Measurements from ENCODE around the gene TRMU. TPM values are rescaled to one million over a fixed set of nuclear protein-coding genes. Genes with fewer than 3 reads are reported as not detected.

The TRMU gene
- total RNA-seq, 1 donor from 2014 or later: 71.8 TPM

DNA sequence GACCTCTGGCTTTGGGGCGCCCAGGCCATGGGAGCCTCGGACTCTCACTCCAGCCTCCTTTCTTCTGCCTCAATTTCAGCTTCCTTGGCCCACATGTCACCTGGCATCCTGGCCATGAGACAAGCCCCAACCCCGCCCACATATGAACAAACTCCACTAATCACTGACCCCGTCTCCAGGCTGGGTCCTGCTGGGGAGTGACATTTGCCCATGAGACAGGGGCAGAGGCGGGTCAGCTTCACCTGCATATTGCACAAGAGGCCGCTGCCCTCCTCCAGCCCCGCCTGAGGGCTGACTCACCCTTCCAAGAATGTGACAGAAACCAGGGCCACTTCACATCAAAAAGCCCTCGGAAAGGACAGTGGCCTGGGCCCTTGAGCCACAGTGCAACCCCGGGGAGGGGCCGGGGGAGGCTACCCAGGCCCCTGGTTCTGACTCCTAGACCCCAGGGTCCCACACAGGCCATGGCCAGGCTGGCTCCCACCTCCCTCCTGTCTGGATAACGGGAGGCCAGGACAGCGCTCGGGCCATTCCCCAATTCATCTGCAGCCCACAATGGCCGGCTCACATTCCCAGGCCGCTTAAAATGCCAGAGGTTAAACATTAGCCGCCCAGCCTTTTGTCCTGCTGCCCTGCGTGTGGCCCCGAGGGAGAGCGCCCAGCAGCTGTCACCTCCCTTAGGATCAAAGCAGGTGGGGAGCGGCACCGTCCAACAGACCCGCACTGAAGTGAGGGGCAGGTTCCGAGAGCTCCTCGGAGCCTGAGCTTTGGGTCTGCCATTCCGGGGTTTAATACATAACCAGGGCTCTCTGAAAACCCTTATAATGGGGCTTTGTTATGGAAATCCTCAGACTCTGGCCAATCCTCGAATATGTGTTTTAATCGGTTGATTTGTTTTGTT, 42.3 kb downstream of the TRMU start:
- peak overlapping the region; percentile 59 for H3K4me3 Mint-ChIP-seq (ENCODE audit: low read depth)
- peak; percentile 61 for DNase-seq (ENCODE audit: low spot score, unreplicated experiment)
- H3K9me3 Mint-ChIP-seq (ENCODE audit: low read depth): peaks cover 4% of the 10 kb centered on the region
- peak overlapping the region; percentile 99 for H3K27ac Mint-ChIP-seq
- H3K4me1 Mint-ChIP-seq (ENCODE audit: low read depth): peaks cover 40% of the 10 kb centered on the region
- peaks cover 22% of the 10 kb centered on the region for H3K36me3 Mint-ChIP-seq (ENCODE audit: insufficient read depth)
- TF ChIP-seq, protein P1, sequence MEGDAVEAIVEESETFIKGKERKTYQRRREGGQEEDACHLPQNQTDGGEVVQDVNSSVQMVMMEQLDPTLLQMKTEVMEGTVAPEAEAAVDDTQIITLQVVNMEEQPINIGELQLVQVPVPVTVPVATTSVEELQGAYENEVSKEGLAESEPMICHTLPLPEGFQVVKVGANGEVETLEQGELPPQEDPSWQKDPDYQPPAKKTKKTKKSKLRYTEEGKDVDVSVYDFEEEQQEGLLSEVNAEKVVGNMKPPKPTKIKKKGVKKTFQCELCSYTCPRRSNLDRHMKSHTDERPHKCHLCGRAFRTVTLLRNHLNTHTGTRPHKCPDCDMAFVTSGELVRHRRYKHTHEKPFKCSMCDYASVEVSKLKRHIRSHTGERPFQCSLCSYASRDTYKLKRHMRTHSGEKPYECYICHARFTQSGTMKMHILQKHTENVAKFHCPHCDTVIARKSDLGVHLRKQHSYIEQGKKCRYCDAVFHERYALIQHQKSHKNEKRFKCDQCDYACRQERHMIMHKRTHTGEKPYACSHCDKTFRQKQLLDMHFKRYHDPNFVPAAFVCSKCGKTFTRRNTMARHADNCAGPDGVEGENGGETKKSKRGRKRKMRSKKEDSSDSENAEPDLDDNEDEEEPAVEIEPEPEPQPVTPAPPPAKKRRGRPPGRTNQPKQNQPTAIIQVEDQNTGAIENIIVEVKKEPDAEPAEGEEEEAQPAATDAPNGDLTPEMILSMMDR (IDR thresholded peaks at IDR 0.05; ENCODE audit: unreplicated experiment): no peak
- no peaks in the 10 kb centered on the region for H3K27me3 Mint-ChIP-seq

DNA sequence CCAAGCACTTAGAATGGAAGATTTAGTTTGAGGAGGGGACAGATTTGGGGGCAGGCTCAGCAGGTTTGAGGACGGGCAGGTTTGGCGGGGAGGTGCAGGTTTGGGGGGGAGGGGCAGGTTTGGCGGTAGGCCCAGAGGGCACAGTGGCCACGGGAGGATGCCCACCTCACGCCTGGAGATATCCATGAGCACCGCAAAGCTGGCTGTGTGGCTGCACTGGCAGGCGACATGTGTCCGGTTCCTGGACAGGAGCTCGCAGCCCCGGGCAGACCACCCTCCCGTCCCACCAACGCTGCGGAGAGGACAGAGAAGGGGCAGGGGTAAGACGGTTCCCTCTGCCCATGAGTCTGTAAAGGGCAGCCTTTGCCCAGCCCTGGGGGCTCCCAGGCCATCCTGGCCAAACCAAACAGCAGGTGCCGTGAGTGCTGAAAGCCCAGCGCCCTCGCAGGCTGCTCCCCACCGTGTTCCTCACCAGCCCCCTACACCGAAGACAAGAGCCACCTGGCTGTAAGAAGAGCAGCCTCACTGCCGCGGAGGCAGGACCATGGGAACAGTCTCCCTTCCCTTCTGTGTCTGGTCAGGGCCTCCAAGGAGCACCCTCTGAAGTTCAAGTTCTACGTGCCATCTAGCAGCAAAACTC, 43.0 kb downstream of the TRMU start:
- TF ChIP-seq, protein P1 (IDR thresholded peaks at IDR 0.05; ENCODE audit: unreplicated experiment): no peak
- no peak for DNase-seq (ENCODE audit: low spot score, unreplicated experiment)
- Mint-ChIP-seq H3K9me3 (ENCODE audit: low read depth) (peaks cover 4% of the 10 kb centered on the region), H3K27ac (peak overlapping the region; percentile 99), H3K4me1 (ENCODE audit: low read depth) (peaks cover 40% of the 10 kb centered on the region), H3K36me3 (ENCODE audit: insufficient read depth) (peaks cover 24% of the 10 kb centered on the region), H3K4me3 (ENCODE audit: low read depth) (peak overlapping the region; percentile 46), H3K27me3 (no peaks in the 10 kb centered on the region)

DNA sequence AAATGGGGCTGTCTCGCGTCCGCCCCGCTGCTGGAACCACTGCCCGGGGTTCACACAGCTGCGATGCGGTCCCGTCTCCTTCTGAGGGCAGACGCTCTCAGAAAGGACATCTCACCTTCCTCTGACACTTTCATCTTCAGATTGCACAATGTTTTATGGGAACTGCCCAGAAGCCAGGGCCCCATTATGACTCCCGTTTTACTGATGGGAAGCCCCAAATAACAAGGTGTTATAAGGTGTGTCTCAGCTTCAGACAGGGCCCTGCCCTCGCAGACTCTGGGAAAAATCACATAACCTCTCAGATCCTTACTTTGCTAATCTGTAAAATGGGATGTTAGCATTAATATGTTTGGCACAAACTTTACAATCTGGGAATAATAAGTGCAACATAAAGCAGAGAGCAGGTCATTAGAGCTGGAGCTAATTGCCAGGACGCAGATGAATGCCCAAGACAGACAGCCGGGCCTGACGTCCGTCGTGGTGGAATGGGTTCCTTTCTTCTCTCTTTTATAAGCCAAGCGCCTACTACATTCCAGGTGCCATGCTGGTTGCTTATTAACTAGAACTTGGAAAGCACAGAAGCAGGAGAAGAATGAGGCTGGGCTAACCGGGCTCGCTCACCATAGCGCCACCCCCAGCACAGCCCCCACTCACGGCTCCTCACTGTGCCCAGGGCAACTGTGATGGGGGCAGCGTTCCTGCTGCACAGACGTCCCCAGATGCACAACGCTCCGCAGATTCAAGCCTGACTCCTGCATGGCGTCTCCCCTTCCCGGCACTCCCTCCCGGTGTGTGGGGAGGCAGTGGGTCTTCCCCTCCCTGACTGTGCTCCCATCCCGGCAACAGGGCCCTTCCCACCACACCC, 43.8 kb downstream of the TRMU start:
- Mint-ChIP-seq H3K4me3 (ENCODE audit: low read depth) (peak overlapping the region; percentile 58), H3K36me3 (ENCODE audit: insufficient read depth) (peaks cover 23% of the 10 kb centered on the region), H3K4me1 (ENCODE audit: low read depth) (peaks cover 40% of the 10 kb centered on the region), H3K9me3 (ENCODE audit: low read depth) (peaks cover 4% of the 10 kb centered on the region), H3K27ac (peak overlapping the region; percentile 99), H3K27me3 (no peaks in the 10 kb centered on the region)
- no peak for DNase-seq (ENCODE audit: low spot score, unreplicated experiment)
- TF ChIP-seq, protein P1 (IDR thresholded peaks at IDR 0.05; ENCODE audit: unreplicated experiment): no peak

DNA sequence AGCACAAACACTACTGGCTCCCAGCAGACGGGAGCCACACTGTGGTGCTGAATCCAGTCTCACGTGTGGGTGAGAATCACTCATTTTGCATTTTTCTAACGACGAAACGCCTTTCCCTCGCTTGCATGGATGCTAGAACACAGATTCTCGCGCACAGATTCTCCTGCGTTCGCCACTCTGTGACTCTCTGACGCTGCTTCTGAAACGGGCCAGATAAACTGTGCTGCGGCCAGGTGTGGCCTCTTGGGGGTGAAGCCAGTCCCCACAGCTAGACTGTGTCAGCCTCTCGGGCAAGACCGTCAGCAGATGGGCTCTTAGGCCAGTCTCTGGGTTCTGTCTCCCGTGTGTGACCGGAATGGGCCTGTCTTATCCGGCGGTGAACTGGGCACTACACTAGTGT, 44.6 kb downstream of the TRMU start:
- Mint-ChIP-seq H3K9me3 (ENCODE audit: low read depth) (peaks cover 4% of the 10 kb centered on the region), H3K4me3 (ENCODE audit: low read depth) (no peak overlapping the region), H3K27ac (peak overlapping the region; percentile 99), H3K27me3 (no peaks in the 10 kb centered on the region), H3K36me3 (ENCODE audit: insufficient read depth) (peaks cover 22% of the 10 kb centered on the region), H3K4me1 (ENCODE audit: low read depth) (peaks cover 40% of the 10 kb centered on the region)
- TF ChIP-seq, protein P1 (IDR thresholded peaks at IDR 0.05; ENCODE audit: unreplicated experiment): no peak
- no peak for DNase-seq (ENCODE audit: low spot score, unreplicated experiment)

GRCh38 chr22:46380581-46380980, 45.1 kb downstream of the TRMU start:
- TF ChIP-seq, protein P1 (IDR thresholded peaks at IDR 0.05; ENCODE audit: unreplicated experiment): no peak
- H3K27ac Mint-ChIP-seq: peak overlapping the region; percentile 99
- peaks cover 20% of the 10 kb centered on the region for H3K36me3 Mint-ChIP-seq (ENCODE audit: insufficient read depth)
- peaks cover 40% of the 10 kb centered on the region for H3K4me1 Mint-ChIP-seq (ENCODE audit: low read depth)
- H3K9me3 Mint-ChIP-seq (ENCODE audit: low read depth): peaks cover 4% of the 10 kb centered on the region
- H3K27me3 Mint-ChIP-seq: no peaks in the 10 kb centered on the region
- no peak overlapping the region for H3K4me3 Mint-ChIP-seq (ENCODE audit: low read depth)
- no peak for DNase-seq (ENCODE audit: low spot score, unreplicated experiment)
